Prostate gland (tissue), 2 donors: ENCODE data around the gene ZNF302.

Experiments used
- POLR2AphosphoS5 ChIP-seq: sonication (generic); formaldehyde crosslinking; IDR thresholded peaks from one replicate; pipeline ENCODE4 v1.6.1; 2017; ENCODE audit warnings: antibody characterized with exemption
- TF ChIP-seq, protein P1 (sequence below), 4 experiments: fragments of 200-600 bp in 2 of 4; fragments of 450-650 bp in 2 of 4; sonication (generic) in 2 of 4; IDR thresholded peaks; 1 replicate in 3 of 4; 2 replicates in 1 of 4; pipeline ENCODE4 v1.5.1; 2016 to 2019; ENCODE audit warnings: antibody characterized with exemption in 4 of 4, mild to moderate bottlenecking in 2 of 4, moderate library complexity in 2 of 4

DNA sequence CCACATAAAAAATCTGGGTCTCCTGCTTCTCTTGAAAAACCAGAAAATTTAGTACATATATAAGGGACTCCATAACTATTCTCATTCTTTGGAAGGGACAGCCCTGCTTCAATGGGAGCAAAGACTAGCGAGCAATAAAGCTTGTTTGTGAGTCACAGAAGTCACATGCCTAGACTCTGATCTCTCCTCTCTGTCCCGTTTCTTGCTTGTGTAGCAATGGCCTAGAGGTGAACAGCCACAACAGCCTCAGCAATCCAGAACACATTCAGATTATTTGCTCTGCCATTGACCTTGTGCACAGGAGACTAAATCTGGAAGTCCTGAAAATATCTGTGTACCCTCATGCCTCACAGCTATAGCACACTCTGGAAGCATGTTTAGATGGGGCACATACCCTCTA lies 43.7 kb upstream of the ZNF302 start:
- TF ChIP-seq, protein P1, sequence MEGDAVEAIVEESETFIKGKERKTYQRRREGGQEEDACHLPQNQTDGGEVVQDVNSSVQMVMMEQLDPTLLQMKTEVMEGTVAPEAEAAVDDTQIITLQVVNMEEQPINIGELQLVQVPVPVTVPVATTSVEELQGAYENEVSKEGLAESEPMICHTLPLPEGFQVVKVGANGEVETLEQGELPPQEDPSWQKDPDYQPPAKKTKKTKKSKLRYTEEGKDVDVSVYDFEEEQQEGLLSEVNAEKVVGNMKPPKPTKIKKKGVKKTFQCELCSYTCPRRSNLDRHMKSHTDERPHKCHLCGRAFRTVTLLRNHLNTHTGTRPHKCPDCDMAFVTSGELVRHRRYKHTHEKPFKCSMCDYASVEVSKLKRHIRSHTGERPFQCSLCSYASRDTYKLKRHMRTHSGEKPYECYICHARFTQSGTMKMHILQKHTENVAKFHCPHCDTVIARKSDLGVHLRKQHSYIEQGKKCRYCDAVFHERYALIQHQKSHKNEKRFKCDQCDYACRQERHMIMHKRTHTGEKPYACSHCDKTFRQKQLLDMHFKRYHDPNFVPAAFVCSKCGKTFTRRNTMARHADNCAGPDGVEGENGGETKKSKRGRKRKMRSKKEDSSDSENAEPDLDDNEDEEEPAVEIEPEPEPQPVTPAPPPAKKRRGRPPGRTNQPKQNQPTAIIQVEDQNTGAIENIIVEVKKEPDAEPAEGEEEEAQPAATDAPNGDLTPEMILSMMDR (IDR thresholded peaks at IDR 0.05), result no peak
- TF ChIP-seq POLR2AphosphoS5, result no peak
